ENCODE measurements around the gene CBX1.
A peak's percentile ranks its signal among the peaks of the same experiment; 100 is the strongest.
"Not testable (repeated sequence)": the region's sequence is repeated elsewhere in the genome, so short reads cannot be mapped to it uniquely, and the experiment has no call there.

Gene CBX1

GRCh38 chr17:48048384-48049126 lies 52.7 kb downstream of the CBX1 start:
- no peak for DNase-seq

- peak; percentile 97 for DNase-seq
These were observed 53.4 kb downstream of the CBX1 start, which contains the start of gene NFE2L1 for GRCh38 chr17:48047741-48048383. TSS of gene NFE2L1 (plus strand) at chr17:48048359. CDS start at chr17:48051119, 2,760 bp downstream.

GRCh38 chr17:48047113-48047740 lies 54.1 kb downstream of the CBX1 start:
- DNase-seq = no peak

- DNase-seq = no peak
These were observed 55.0 kb downstream of the CBX1 start for GRCh38 chr17:48046296-48046695.

GRCh38 chr17:48045316-48046001 lies 55.8 kb downstream of the CBX1 start:
- no peak for DNase-seq

- no peak for DNase-seq
These were observed 56.4 kb downstream of the CBX1 start for GRCh38 chr17:48044851-48045250.

GRCh38 chr17:48043176-48043575 lies 58.1 kb downstream of the CBX1 start:
- no peak for DNase-seq

GRCh38 chr17:48038687-48039086 lies 62.6 kb downstream of the CBX1 start:
- DNase-seq = no peak

- no peak for DNase-seq
These were observed 63.4 kb downstream of the CBX1 start for GRCh38 chr17:48037838-48038323.

- peak; percentile 49 for DNase-seq
These were observed 64.0 kb downstream of the CBX1 start, which contains the start of gene COPZ2 for GRCh38 chr17:48037036-48037837. TSS of gene COPZ2 (minus strand) at chr17:48037797. CDS start at chr17:48037777, 20 bp downstream.

- DNase-seq = no peak
These were observed 64.6 kb downstream of the CBX1 start for GRCh38 chr17:48036693-48037035.

- not testable (repeated sequence) for DNase-seq
These were observed 66.5 kb downstream of the CBX1 start for GRCh38 chr17:48034734-48035133.

- no peak for DNase-seq
These were observed 69.3 kb downstream of the CBX1 start for GRCh38 chr17:48031966-48032365.

GRCh38 chr17:48030531-48030930 lies 70.7 kb downstream of the CBX1 start:
- no peak for DNase-seq

- no peak for DNase-seq
These were observed 72.5 kb downstream of the CBX1 start for GRCh38 chr17:48028736-48029135.

- DNase-seq = no peak
These were observed 73.8 kb downstream of the CBX1 start for GRCh38 chr17:48027322-48027981.

GRCh38 chr17:48026502-48027321 lies 74.6 kb downstream of the CBX1 start:
- peak; percentile 61 for DNase-seq

- no peak for DNase-seq
These were observed 75.3 kb downstream of the CBX1 start for GRCh38 chr17:48025904-48026501.

GRCh38 chr17:48025040-48025903 lies 76.0 kb downstream of the CBX1 start:
- peak; percentile 99 for DNase-seq
